LNCAP (cell line): ENCODE results near the gene PHACTR1.

Source experiments
- CTCF ChIP-seq: fragments of 450-650 bp; IDR thresholded peaks from 2 replicates; pipeline ENCODE4 v1.5.1; 2017; ENCODE audit warnings: mild to moderate bottlenecking

Gene PHACTR1

GRCh38 chr6:12716298-12716916 is at the start of gene PHACTR1:
Gene PHACTR1 (plus strand): TSS chr6:12716767.
- no peak for TF ChIP-seq CTCF

GRCh38 chr6:12666886-12667285 is 49.7 kb upstream of the PHACTR1 start:
- no peak for TF ChIP-seq CTCF

- TF ChIP-seq CTCF: no peak
Measured at GRCh38 chr6:12675931-12676330, 40.6 kb upstream of the PHACTR1 start.

GRCh38 chr6:12679341-12679740 is 37.2 kb upstream of the PHACTR1 start:
- TF ChIP-seq CTCF: no peak

- no peak for TF ChIP-seq CTCF
Measured at GRCh38 chr6:12693122-12693521, 23.4 kb upstream of the PHACTR1 start.

- TF ChIP-seq CTCF: no peak
Measured at GRCh38 chr6:12698298-12698697, 18.3 kb upstream of the PHACTR1 start.

- TF ChIP-seq CTCF: no peak
Measured at GRCh38 chr6:12704946-12705345, 11.6 kb upstream of the PHACTR1 start.

GRCh38 chr6:12709116-12709515 is 7.5 kb upstream of the PHACTR1 start:
- TF ChIP-seq CTCF: no peak
